A673 (cell line): ENCODE results near the gene TMEM170B. TPM values are rescaled to one million over a fixed set of nuclear protein-coding genes. Genes with fewer than 3 reads are reported as not detected.

ENCODE experiments used
- BruUV-seq: library from RNA; stranded (reverse); fragments of 400-500 nt; replicated peaks from 2 replicates; lab custom pipeline; 2021; lab: Mats Ljungman, UMichigan
- CTCF ChIA-PET: fragments of 300-600 bp; sonication (Branson Sonifier 250); formaldehyde crosslinking; loops from one replicate; lab custom pipeline; 2022; ENCODE audit warnings: antibody characterized with exemption; lab: Charles Lee
- POLR2A ChIA-PET: fragments of 300-600 bp; sonication (Branson Sonifier 250); formaldehyde crosslinking; loops from one replicate; lab custom pipeline; 2022; ENCODE audit warnings: antibody characterized with exemption; ENCODE audit not compliant: low non-redundant PET; lab: Charles Lee
- DNase-seq: peaks from one replicate; pipeline ENCODE4 v3.0.0-alpha.2; 2015; ENCODE audit warnings: low spot score
- H3K27ac ChIP-seq: fragments of 200-600 bp; sonication (generic); 2 replicates; pipeline ENCODE4 v1.5.1; 2016; ENCODE audit warnings: mixed run types, low read depth, mild to moderate bottlenecking, mixed read lengths, antibody characterized with exemption, low read length; ENCODE audit not compliant: poor library complexity, severe bottlenecking
- H3K27me3 ChIP-seq: fragments of 200-600 bp; sonication (generic); replicated peaks from 2 replicates; pipeline ENCODE4 v1.6.1; 2017; ENCODE audit warnings: mixed run types, low read depth, mild to moderate bottlenecking, mixed read lengths, antibody characterized with exemption, low read length; ENCODE audit not compliant: insufficient read depth, poor library complexity
- H3K36me3 ChIP-seq: fragments of 200-600 bp; sonication (generic); 2 replicates; pipeline ENCODE4 v1.6.1; 2016; ENCODE audit warnings: mixed run types, mild to moderate bottlenecking, mixed read lengths, antibody characterized with exemption, low read length; ENCODE audit not compliant: insufficient read depth, poor library complexity, severe bottlenecking
- H3K4me1 ChIP-seq: fragments of 200-600 bp; sonication (generic); 2 replicates; pipeline ENCODE4 v1.6.1; 2017; ENCODE audit warnings: mixed run types, mild to moderate bottlenecking, mixed read lengths, antibody characterized with exemption, low read length; ENCODE audit not compliant: insufficient read depth, poor library complexity, severe bottlenecking
- H3K4me3 ChIP-seq: fragments of 200-600 bp; sonication (generic); 2 replicates; pipeline ENCODE4 v1.5.1; 2016; ENCODE audit warnings: low read depth, mixed run types, mild to moderate bottlenecking, mixed read lengths, low read length; ENCODE audit not compliant: poor library complexity, severe bottlenecking
- H3K9me3 ChIP-seq: fragments of 200-600 bp; sonication (generic); 2 replicates; pipeline ENCODE4 v1.6.1; 2016; ENCODE audit warnings: mixed run types, low read depth, mild to moderate bottlenecking, mixed read lengths, antibody characterized with exemption, low read length; ENCODE audit not compliant: poor library complexity, severe bottlenecking
- CTCF ChIP-seq: fragments of 300-800, 200-600 bp; sonication (generic); conservative IDR thresholded peaks from 2 replicates; pipeline ENCODE4 v1.5.1; 2017; ENCODE audit warnings: low read depth, mild to moderate bottlenecking, antibody characterized with exemption, low read length, moderate library complexity, mixed read lengths
- EZH2 ChIP-seq: fragments of 200-600 bp; sonication (generic); IDR thresholded peaks from 2 replicates; pipeline ENCODE4 v1.6.1; 2017; ENCODE audit warnings: borderline replicate concordance, low read depth, mild to moderate bottlenecking, mixed read lengths, antibody characterized with exemption, low read length; ENCODE audit not compliant: poor library complexity, severe bottlenecking
- intact Hi-C: fragments of 100-400 bp; cut with micrococcal nuclease; formaldehyde crosslinking; loops from one replicate; pipeline ENCODE4 v1.10.0; 2022; ENCODE audit not compliant: unreplicated experiment
- total RNA-seq: library from RNA; stranded (reverse); gene quantifications from 2 replicates; pipeline ENCODE4 v1.2.3, GENCODE V29; 2021

Gene TMEM170B
- total RNA-seq, 1 experiment from 2014 or later, result 9.5 TPM

GRCh38 chr6:11625302-11625701, 87.8 kb downstream of the TMEM170B start:
- Histone ChIP-seq H3K4me1 (no peaks in the 10 kb centered on the region), H3K27ac (no peak overlapping the region), H3K9me3 (no peaks in the 10 kb centered on the region), H3K4me3 (no peak overlapping the region), H3K27me3 (no peaks in the 10 kb centered on the region), H3K36me3 (no peaks in the 10 kb centered on the region)
- no TSS peak for BruUV-seq
- intact Hi-C loops, result no loop called here
- ChIA-PET CTCF (no interaction called here), POLR2A (interaction anchor here (0.5 kb wide), 1 partner anchor 86 kb away, joined by 4 read pairs; no protein-coding TSS in a partner anchor)
- DNase-seq, result no peak
- no peak for TF ChIP-seq EZH2
- TF ChIP-seq CTCF, result no peak

DNA sequence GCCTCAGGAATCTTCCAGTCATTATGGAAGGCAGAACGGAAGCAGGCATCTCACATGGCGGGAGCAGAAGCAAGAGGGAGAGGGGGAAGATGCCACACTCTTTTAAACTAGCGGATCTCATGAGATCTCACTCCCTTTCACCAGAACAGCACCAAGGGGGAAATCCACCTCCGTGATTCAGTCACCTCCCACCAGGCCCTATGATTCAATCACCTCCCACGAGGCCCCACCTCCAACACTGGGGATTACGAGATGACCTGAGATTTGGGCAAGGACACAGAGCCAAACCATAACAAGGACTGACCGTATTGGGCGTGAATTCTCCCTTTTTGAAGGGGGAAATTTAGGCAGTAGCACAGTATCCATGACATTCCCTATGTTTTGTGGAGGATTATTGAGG, 88.8 kb downstream of the TMEM170B start:
- TF ChIP-seq CTCF, result no peak
- TF ChIP-seq EZH2, result no peak
- no peak overlapping the region for H3K4me3 ChIP-seq
- no peaks in the 10 kb centered on the region for H3K9me3 ChIP-seq
- no peaks in the 10 kb centered on the region for H3K4me1 ChIP-seq
- H3K36me3 ChIP-seq, result no peaks in the 10 kb centered on the region
- H3K27ac ChIP-seq, result no peak overlapping the region
- no TSS peak for BruUV-seq
- H3K27me3 ChIP-seq, result no peaks in the 10 kb centered on the region
- CTCF ChIA-PET, result no interaction called here
- POLR2A ChIA-PET, result no interaction called here
- intact Hi-C loops, result no loop called here
- DNase-seq, result no peak

DNA sequence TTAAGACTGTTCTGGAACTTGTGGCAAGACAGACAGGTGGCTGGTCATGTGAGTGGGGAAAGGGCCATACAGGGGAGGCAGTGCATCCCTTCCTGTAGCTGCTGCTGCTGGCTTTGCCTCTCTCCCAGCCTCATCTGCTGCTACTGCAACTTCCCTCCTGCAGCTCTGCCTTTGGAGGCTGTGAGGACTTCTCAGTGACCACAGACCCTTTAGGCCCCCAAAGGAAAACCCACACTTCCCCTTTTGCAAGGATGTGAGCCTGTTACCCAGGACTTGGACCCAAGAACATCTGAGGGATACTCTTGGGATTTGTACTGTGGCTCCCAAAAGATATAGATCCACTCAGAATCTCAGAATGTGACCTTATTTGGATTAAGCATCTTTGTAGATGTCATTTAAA, 91.0 kb downstream of the TMEM170B start:
- DNase-seq, result no peak
- ChIA-PET CTCF (no interaction called here), POLR2A (no interaction called here)
- Histone ChIP-seq H3K27ac (no peak overlapping the region), H3K4me1 (no peaks in the 10 kb centered on the region), H3K27me3 (no peaks in the 10 kb centered on the region), H3K4me3 (no peak overlapping the region), H3K36me3 (no peaks in the 10 kb centered on the region), H3K9me3 (no peaks in the 10 kb centered on the region)
- intact Hi-C loops, result no loop called here
- no peak for TF ChIP-seq CTCF
- no peak for TF ChIP-seq EZH2
- BruUV-seq, result no TSS peak
